HEK293 (cell line): Measurements from ENCODE around the gene P2RX1.

Source experiments
- CTCF ChIA-PET: fragments of 350-600 bp; formaldehyde crosslinking; extraction: SDS; loops from one replicate; lab custom pipeline; 2021; ENCODE audit warnings: antibody characterized with exemption; lab: Yijun Ruan, JAX
- POLR2A ChIA-PET: fragments of 300-600 bp; formaldehyde crosslinking; extraction: SDS; loops from one replicate; lab custom pipeline; 2020; ENCODE audit warnings: antibody characterized with exemption, inconsistent platforms; lab: Yijun Ruan, JAX
- H3K27ac ChIP-seq: fragments of 200-500 bp; sonication (Bioruptor generic); 2 replicates; pipeline ENCODE4 v1.5.1; 2014; ENCODE audit warnings: low read depth, low read length, control low read depth, inconsistent platforms; ENCODE audit errors: extremely low read depth
- H3K36me3 ChIP-seq, 2 experiments: fragments of 200-500 bp in 1 of 2; sonication (Bioruptor generic) in 1 of 2; 1 replicate in 1 of 2; 2 replicates in 1 of 2; pipeline ENCODE4 v1.5.1; 2014 to 2017; ENCODE audit warnings: inconsistent platforms in 2 of 2, low read length in 2 of 2; ENCODE audit not compliant: control insufficient read depth in 2 of 2, insufficient read depth in 1 of 2
- H3K4me1 ChIP-seq: fragments of 200-500 bp; sonication (Bioruptor generic); 2 replicates; pipeline ENCODE4 v1.5.1; 2014; ENCODE audit warnings: mild to moderate bottlenecking, low read length, inconsistent platforms; ENCODE audit not compliant: control insufficient read depth, insufficient read depth
- H3K4me3 ChIP-seq: 2 replicates; pipeline ENCODE4 v1.5.1; 2011; ENCODE audit warnings: low read depth, mild to moderate bottlenecking, control low read depth, low read length, moderate library complexity
- H3K9me3 ChIP-seq: fragments of 200-500 bp; sonication (Bioruptor generic); 2 replicates; pipeline ENCODE4 v1.5.1; 2014; ENCODE audit warnings: low read depth, low read length, inconsistent platforms; ENCODE audit not compliant: control insufficient read depth, insufficient read depth
- PATZ1 ChIP-seq: fragments of 450-650 bp; formaldehyde crosslinking; IDR thresholded peaks from 2 replicates; pipeline ENCODE4 v1.5.1; 2016; ENCODE audit warnings: missing biosample characterization, missing genetic modification characterization
- PBX3 ChIP-seq: sonication (generic); formaldehyde crosslinking; IDR thresholded peaks from 2 replicates; pipeline ENCODE4 v1.8.1; 2022; ENCODE audit warnings: mild to moderate bottlenecking, moderate library complexity, missing genetic modification reagents
- PRDM2 ChIP-seq: fragments of 450-650 bp; formaldehyde crosslinking; IDR thresholded peaks from 2 replicates; pipeline ENCODE4 v1.5.1; 2016; ENCODE audit warnings: missing biosample characterization, missing genetic modification characterization, borderline replicate concordance
- REST ChIP-seq: fragments of 450-650 bp; formaldehyde crosslinking; IDR thresholded peaks from 2 replicates; pipeline ENCODE4 v1.5.1; 2016; ENCODE audit warnings: missing biosample characterization, missing genetic modification characterization
- ZNF112 ChIP-seq: fragments of 450-650 bp; formaldehyde crosslinking; IDR thresholded peaks from 2 replicates; pipeline ENCODE4 v1.5.0; 2017; ENCODE audit warnings: missing biosample characterization, missing genetic modification characterization
- ZNF140 ChIP-seq: fragments of 450-650 bp; formaldehyde crosslinking; IDR thresholded peaks from 2 replicates; pipeline ENCODE4 v1.5.1; 2016; ENCODE audit warnings: missing biosample characterization, missing genetic modification characterization
- ZNF155 ChIP-seq: fragments of 450-650 bp; formaldehyde crosslinking; IDR thresholded peaks from 2 replicates; pipeline ENCODE4 v1.5.1; 2016; ENCODE audit warnings: missing biosample characterization, missing genetic modification characterization
- ZNF23 ChIP-seq: fragments of 450-650 bp; formaldehyde crosslinking; IDR thresholded peaks from 2 replicates; pipeline ENCODE4 v1.5.1; 2016; ENCODE audit warnings: missing biosample characterization, missing genetic modification characterization, borderline replicate concordance
- ZNF391 ChIP-seq: fragments of 450-650 bp; formaldehyde crosslinking; IDR thresholded peaks from 2 replicates; pipeline ENCODE4 v1.5.1; 2016; ENCODE audit warnings: low read depth, missing biosample characterization, missing genetic modification characterization, borderline replicate concordance
- ZNF398 ChIP-seq: fragments of 450-650 bp; formaldehyde crosslinking; IDR thresholded peaks from 2 replicates; pipeline ENCODE4 v1.5.1; 2017; ENCODE audit warnings: missing biosample characterization, missing genetic modification characterization
- ZNF423 ChIP-seq: fragments of 450-650 bp; formaldehyde crosslinking; IDR thresholded peaks from 2 replicates; pipeline ENCODE4 v1.5.1; 2016; ENCODE audit warnings: missing biosample characterization, missing genetic modification characterization
- ZNF658 ChIP-seq: fragments of 450-650 bp; formaldehyde crosslinking; IDR thresholded peaks from 2 replicates; pipeline ENCODE4; 2016; ENCODE audit warnings: missing biosample characterization, missing genetic modification characterization
- ZNF664 ChIP-seq: fragments of 450-650 bp; formaldehyde crosslinking; IDR thresholded peaks from 2 replicates; pipeline ENCODE4 v1.5.1; 2016; ENCODE audit warnings: missing biosample characterization, missing genetic modification characterization
- ZNF677 ChIP-seq: fragments of 450-650 bp; IDR thresholded peaks from 2 replicates; pipeline ENCODE4 v1.5.0; 2018; ENCODE audit warnings: missing biosample characterization, mild to moderate bottlenecking, missing genetic modification characterization, moderate library complexity
- ZNF792 ChIP-seq: fragments of 450-650 bp; formaldehyde crosslinking; IDR thresholded peaks from 2 replicates; pipeline ENCODE4 v1.5.1; 2016; ENCODE audit warnings: missing biosample characterization, missing genetic modification characterization
- ZSCAN16 ChIP-seq: fragments of 450-650 bp; formaldehyde crosslinking; IDR thresholded peaks from 2 replicates; pipeline ENCODE4 v1.5.1; 2016; ENCODE audit warnings: missing biosample characterization, missing genetic modification characterization

P2RX1 gene

GRCh38 chr17:3910420-3911270 lies 5.6 kb downstream of the P2RX1 start:
- CTCF ChIA-PET = interaction anchor here (0.6 to 5.3 kb wide), 6 partner anchors 8 to 500 kb away, joined by 3 to 60 read pairs (median 4); no protein-coding TSS in a partner anchor
- Histone ChIP-seq H3K9me3 (no peaks in the 10 kb centered on the region), H3K27ac (no peak overlapping the region), H3K36me3 (no peaks in the 10 kb centered on the region), H3K4me3 (no peak overlapping the region), H3K4me1 (no peaks in the 10 kb centered on the region)
- POLR2A ChIA-PET = no interaction called here
- TF ChIP-seq ZNF140 (tag by site-specific recombination) (no peak), ZNF792 (no peak), ZNF423 (no peak), PRDM2 (no peak), ZNF664 (tag by site-specific recombination) (peak; percentile 92)

- no peaks in the 10 kb centered on the region for H3K36me3 ChIP-seq
- POLR2A ChIA-PET = no interaction called here
- no peak overlapping the region for H3K27ac ChIP-seq
- no peaks in the 10 kb centered on the region for H3K4me1 ChIP-seq
- H3K9me3 ChIP-seq = no peaks in the 10 kb centered on the region
- TF ChIP-seq PATZ1 (no peak), ZNF677 (tag by site-specific recombination) (no peak), ZNF391 (tag by site-specific recombination) (no peak), ZSCAN16 (tag by site-specific recombination) (no peak), PBX3 (CRISPR knock-in tag) (no peak), ZNF23 (tag by site-specific recombination) (no peak), REST (tag by site-specific recombination) (no peak), ZNF658 (tag by site-specific recombination) (no peak), ZNF112 (tag by site-specific recombination) (no peak), ZNF155 (tag by site-specific recombination) (no peak), ZNF398 (tag by site-specific recombination) (no peak)
- TF ChIP-seq, all 188 proteins: peak for 0
- no peak overlapping the region for H3K4me3 ChIP-seq
- CTCF ChIA-PET = interaction anchor here (2.7 kb wide), 1 partner anchor 45 kb away, joined by 18 read pairs; no protein-coding TSS in a partner anchor
These were observed 7.0 kb downstream of the P2RX1 start for GRCh38 chr17:3909257-3909656.
